Measurements from ENCODE around the gene CCDC78. TPM values are rescaled to one million over a fixed set of nuclear protein-coding genes. Genes with fewer than 3 reads are reported as not detected.

CCDC78 gene
- total RNA-seq, 6 experiments from 2014 or later: 2.2 to 4.1 (median 3.4) TPM

DNA sequence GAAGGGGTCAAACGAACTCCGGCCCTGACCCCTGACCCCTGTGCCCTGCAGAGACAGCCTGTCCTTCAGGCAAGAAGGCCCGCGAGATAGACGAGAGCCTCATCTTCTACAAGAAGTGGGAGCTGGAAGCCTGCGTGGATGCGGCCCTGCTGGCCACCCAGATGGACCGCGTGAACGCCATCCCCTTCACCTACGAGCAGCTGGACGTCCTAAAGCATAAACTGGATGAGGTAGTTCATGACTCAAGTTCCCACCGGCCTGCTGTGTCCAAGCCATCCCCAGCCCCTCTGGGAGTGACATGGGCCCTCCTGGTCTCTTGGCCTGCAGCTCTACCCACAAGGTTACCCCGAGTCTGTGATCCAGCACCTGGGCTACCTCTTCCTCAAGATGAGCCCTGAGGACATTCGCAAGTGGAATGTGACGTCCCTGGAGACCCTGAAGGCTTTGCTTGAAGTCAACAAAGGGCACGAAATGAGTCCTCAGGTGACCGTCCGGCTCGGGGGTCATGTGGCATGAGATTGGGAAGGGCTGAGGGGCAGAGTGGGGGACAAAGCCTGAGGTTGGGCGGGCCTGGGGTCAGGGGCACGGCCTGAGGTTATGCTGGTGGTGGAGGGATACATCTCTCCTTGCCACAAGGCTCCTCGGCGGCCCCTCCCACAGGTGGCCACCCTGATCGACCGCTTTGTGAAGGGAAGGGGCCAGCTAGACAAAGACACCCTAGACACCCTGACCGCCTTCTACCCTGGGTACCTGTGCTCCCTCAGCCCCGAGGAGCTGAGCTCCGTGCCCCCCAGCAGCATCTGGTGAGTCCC lies 40.0 kb upstream of the CCDC78 start:
- H3K9me3 Mint-ChIP-seq: no peaks in the 10 kb centered on the region
- no peak overlapping the region for H3K4me3 Mint-ChIP-seq
- H3K4me1 Mint-ChIP-seq (ENCODE audit: low read depth): no peaks in the 10 kb centered on the region
- no peak for DNase-seq
- H3K27ac Mint-ChIP-seq: no peak overlapping the region
- H3K27me3 Mint-ChIP-seq (ENCODE audit: insufficient read depth): no peaks in the 10 kb centered on the region
- TF ChIP-seq CTCF (IDR thresholded peaks at IDR 0.05): no peak
- H3K36me3 Mint-ChIP-seq (ENCODE audit: low read depth): no peaks in the 10 kb centered on the region

DNA sequence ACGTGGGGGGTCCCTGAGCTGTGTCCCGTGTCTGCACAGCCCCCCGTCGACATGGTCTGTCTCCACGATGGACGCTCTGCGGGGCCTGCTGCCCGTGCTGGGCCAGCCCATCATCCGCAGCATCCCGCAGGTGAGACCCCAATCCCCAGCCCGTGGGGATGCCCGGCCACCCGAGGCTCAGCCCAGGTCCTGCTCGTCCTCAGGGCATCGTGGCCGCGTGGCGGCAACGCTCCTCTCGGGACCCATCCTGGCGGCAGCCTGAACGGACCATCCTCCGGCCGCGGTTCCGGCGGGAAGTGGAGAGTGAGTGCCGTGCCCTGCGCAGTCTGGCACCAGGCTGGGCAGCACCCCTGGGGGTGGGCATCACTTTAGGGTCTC lies 39.2 kb upstream of the CCDC78 start:
- H3K4me1 Mint-ChIP-seq (ENCODE audit: low read depth): no peaks in the 10 kb centered on the region
- H3K9me3 Mint-ChIP-seq: no peaks in the 10 kb centered on the region
- TF ChIP-seq CTCF (IDR thresholded peaks at IDR 0.05): no peak
- H3K4me3 Mint-ChIP-seq: no peak overlapping the region
- H3K36me3 Mint-ChIP-seq (ENCODE audit: low read depth): no peaks in the 10 kb centered on the region
- H3K27ac Mint-ChIP-seq: no peak overlapping the region
- H3K27me3 Mint-ChIP-seq (ENCODE audit: insufficient read depth): no peaks in the 10 kb centered on the region
- DNase-seq: no peak

DNA sequence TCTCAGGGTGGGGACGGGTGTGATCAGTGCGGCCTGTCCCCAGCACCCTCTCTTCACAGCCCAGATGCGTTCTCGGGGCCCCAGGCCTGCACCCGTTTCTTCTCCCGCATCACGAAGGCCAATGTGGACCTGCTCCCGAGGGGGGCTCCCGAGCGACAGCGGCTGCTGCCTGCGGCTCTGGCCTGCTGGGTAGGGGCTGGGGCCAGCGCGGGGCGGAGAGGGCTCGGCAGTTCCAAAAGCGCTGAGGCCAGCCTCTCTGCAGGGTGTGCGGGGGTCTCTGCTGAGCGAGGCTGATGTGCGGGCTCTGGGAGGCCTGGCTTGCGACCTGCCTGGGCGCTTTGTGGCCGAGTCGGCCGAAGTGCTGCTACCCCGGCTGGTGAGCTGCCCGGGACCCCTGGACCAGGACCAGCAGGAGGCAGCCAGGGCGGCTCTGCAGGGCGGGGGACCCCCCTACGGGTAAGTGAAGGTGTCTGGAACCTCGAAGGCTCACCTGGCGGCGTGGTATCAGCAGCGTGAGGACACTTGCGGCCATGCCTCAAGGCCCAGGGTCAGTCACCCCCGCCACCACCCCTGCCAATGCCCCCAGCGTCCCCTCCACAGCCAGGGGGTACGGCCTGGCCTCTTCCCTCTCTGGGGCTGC lies 38.7 kb upstream of the CCDC78 start:
- H3K4me3 Mint-ChIP-seq: no peak overlapping the region
- H3K4me1 Mint-ChIP-seq (ENCODE audit: low read depth): no peaks in the 10 kb centered on the region; the same call in 1 of the 2 replicates
- no peak for DNase-seq
- no peak overlapping the region for H3K27ac Mint-ChIP-seq
- H3K27me3 Mint-ChIP-seq (ENCODE audit: insufficient read depth): peaks cover under 1% of the 10 kb centered on the region; the same call in 1 of the 2 replicates
- H3K9me3 Mint-ChIP-seq: no peaks in the 10 kb centered on the region
- no peaks in the 10 kb centered on the region for H3K36me3 Mint-ChIP-seq (ENCODE audit: low read depth)
- no peak for TF ChIP-seq CTCF (IDR thresholded peaks at IDR 0.05)

DNA sequence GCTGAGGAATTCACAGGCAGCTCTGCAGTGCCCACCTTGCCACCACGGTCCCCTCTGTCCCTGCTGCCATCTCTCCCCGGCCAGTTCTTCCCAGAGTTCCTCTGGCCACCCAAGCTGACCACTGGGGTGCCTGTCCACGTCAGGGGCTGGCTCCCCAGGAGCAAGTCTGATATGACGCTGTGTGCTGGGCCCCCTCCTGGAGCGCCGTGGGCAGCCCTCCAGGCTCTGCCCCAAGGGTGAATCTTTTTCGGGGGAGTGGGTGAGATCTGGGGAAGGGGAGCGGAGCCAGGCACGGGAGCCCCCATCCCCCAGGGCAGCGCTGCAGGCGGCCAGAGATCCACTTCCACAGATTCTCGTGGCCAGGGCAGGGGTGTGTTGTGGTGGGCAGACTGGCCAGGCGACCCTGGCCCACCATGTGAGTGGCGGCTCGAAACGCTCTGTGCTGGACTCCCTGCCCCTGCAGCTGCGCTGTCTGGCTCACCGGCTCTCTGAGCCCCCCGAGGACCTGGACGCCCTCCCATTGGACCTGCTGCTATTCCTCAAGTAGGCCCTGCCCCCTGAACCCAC lies 38.0 kb upstream of the CCDC78 start:
- H3K27me3 Mint-ChIP-seq (ENCODE audit: insufficient read depth): peaks cover 5% of the 10 kb centered on the region
- H3K27ac Mint-ChIP-seq: no peak overlapping the region
- H3K9me3 Mint-ChIP-seq: no peaks in the 10 kb centered on the region
- DNase-seq: no peak
- H3K4me3 Mint-ChIP-seq: no peak overlapping the region
- H3K36me3 Mint-ChIP-seq (ENCODE audit: low read depth): no peaks in the 10 kb centered on the region
- TF ChIP-seq CTCF (IDR thresholded peaks at IDR 0.05): peak; percentile 48
- H3K4me1 Mint-ChIP-seq (ENCODE audit: low read depth): no peaks in the 10 kb centered on the region; the same call in 1 of the 2 replicates

GRCh38 chr16:763369-764183 lies 37.3 kb upstream of the CCDC78 start:
- Mint-ChIP-seq H3K9me3 (no peaks in the 10 kb centered on the region), H3K27ac (no peak overlapping the region), H3K4me1 (ENCODE audit: low read depth) (no peaks in the 10 kb centered on the region; the same call in 1 of the 2 replicates), H3K4me3 (no peak overlapping the region), H3K27me3 (ENCODE audit: insufficient read depth) (peaks cover 5% of the 10 kb centered on the region), H3K36me3 (ENCODE audit: low read depth) (no peaks in the 10 kb centered on the region)
- TF ChIP-seq CTCF (IDR thresholded peaks at IDR 0.05): no peak
- DNase-seq: no peak

Measured in HFFc6 (cell line).